ENCODE measurements around the gene KRTAP19-4. TPM values are rescaled to one million over a fixed set of nuclear protein-coding genes. Genes with fewer than 3 reads are reported as not detected.

KRTAP19-4 gene
- polyA plus RNA-seq, 3 donors: not detected

DNA sequence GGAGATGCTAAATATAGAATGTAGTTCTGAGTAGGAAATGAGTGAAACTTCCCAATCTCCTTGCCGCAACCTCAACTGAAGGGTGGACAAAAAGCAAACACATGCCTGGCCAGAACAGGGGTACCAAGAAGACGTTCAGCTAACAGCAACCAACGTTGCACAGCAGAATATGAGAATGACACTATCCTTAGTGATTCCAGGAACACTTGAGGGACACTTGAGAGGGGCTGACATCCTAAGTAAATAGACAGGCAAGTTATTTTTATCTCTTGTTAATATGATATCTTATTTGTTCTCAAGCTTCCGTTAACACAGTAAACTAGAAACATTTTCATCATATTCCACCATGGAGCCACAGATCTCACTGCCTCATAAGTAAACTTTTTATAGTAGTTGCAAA is 17.7 kb downstream of the KRTAP19-4 start:
- Mint-ChIP-seq H3K27me3 (ENCODE audit: low read depth in 3 of 3) (no peaks in the 10 kb centered on the region), H3K9me3 (peaks cover 0 to 2% (median 0%) of the 10 kb centered on the region in 7 donors), H3K4me3 (no peak overlapping the region), H3K27ac (no peak overlapping the region), H3K4me1 (no peaks in the 10 kb centered on the region), H3K36me3 (no peaks in the 10 kb centered on the region)
- TF ChIP-seq, protein P1, sequence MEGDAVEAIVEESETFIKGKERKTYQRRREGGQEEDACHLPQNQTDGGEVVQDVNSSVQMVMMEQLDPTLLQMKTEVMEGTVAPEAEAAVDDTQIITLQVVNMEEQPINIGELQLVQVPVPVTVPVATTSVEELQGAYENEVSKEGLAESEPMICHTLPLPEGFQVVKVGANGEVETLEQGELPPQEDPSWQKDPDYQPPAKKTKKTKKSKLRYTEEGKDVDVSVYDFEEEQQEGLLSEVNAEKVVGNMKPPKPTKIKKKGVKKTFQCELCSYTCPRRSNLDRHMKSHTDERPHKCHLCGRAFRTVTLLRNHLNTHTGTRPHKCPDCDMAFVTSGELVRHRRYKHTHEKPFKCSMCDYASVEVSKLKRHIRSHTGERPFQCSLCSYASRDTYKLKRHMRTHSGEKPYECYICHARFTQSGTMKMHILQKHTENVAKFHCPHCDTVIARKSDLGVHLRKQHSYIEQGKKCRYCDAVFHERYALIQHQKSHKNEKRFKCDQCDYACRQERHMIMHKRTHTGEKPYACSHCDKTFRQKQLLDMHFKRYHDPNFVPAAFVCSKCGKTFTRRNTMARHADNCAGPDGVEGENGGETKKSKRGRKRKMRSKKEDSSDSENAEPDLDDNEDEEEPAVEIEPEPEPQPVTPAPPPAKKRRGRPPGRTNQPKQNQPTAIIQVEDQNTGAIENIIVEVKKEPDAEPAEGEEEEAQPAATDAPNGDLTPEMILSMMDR (IDR thresholded peaks at IDR 0.05): no peak
- H2AFZ ChIP-seq (ENCODE audit: insufficient read depth, low read depth, low read length, poor library complexity, severe bottlenecking): no peak overlapping the region
- H3K9ac ChIP-seq (ENCODE audit: insufficient read depth, low read length, poor library complexity, severe bottlenecking): no peak overlapping the region
- DNase-seq: no peak
- WGBS (ENCODE audit: insufficient coverage): 64% methylated on average over 3 of the region's 4 CpGs
- no peaks in the 10 kb centered on the region for H3K36me3 ChIP-seq (replicated peaks in 1 of 2; ENCODE audit: control insufficient read depth in 1 of 2, insufficient read depth in 2 of 2, low read length in 2 of 2)
- H3K27ac ChIP-seq (ENCODE audit: low read depth in 1 of 2, low read length in 2 of 2): no peak overlapping the region
- H3K4me3 ChIP-seq (replicated peaks in 1 of 3; ENCODE audit: low read depth in 2 of 3, low read length in 3 of 3): no peak overlapping the region
- no peaks in the 10 kb centered on the region for H3K4me1 ChIP-seq (ENCODE audit: control insufficient read depth in 1 of 2, insufficient read depth in 2 of 2, low read length in 2 of 2)
- H3K27me3 ChIP-seq (ENCODE audit: control insufficient read depth in 2 of 2, insufficient read depth in 2 of 2, low read length in 2 of 2): no peaks in the 10 kb centered on the region
- intact Hi-C loops (cut with micrococcal nuclease): no loop called here
- no peak overlapping the region for H3K4me2 ChIP-seq (replicated peaks; ENCODE audit: extremely low read depth, low read length, poor library complexity, severe bottlenecking)
- H3K79me2 ChIP-seq (ENCODE audit: insufficient read depth, low read length): no peaks in the 10 kb centered on the region
- H4K20me1 ChIP-seq (ENCODE audit: insufficient read depth, low read length): no peaks in the 10 kb centered on the region
- H3K9me3 ChIP-seq (replicated peaks in 1 of 2; ENCODE audit: control insufficient read depth in 1 of 2, insufficient read depth in 1 of 2, low read length in 2 of 2): no peaks in the 10 kb centered on the region

DNA sequence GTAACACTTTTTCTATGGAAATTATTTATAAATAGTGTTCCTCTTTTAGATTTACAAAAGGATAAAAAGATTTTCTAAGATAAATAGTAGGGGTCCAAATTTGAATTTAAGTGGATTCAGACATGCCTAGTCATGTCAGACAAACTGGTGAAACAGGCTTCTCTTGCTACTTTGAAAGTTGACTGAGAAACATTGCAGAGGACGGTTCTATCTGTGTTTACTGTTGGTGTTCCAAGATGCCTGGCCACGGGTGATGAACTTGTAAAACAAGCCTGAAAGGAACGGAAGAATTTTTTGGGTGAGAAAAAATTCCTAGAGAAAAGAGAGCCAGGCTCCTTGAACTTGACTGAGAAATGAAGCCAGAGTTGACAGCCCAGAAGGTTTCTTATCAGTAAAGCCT is 19.0 kb downstream of the KRTAP19-4 start:
- Mint-ChIP-seq H3K4me1 (no peaks in the 10 kb centered on the region), H3K36me3 (no peaks in the 10 kb centered on the region), H3K27me3 (ENCODE audit: low read depth in 3 of 3) (no peaks in the 10 kb centered on the region), H3K4me3 (no peak overlapping the region), H3K9me3 (peaks cover 0 to 2% (median 0%) of the 10 kb centered on the region in 7 donors), H3K27ac (no peak overlapping the region)
- intact Hi-C loops (cut with micrococcal nuclease): no loop called here
- TF ChIP-seq, protein P1 (IDR thresholded peaks at IDR 0.05): no peak
- DNase-seq: no peak
- H3K27ac ChIP-seq (ENCODE audit: low read depth in 1 of 2, low read length in 2 of 2): no peak overlapping the region
- H2AFZ ChIP-seq (ENCODE audit: insufficient read depth, low read depth, low read length, poor library complexity, severe bottlenecking): no peak overlapping the region
- H3K27me3 ChIP-seq (ENCODE audit: control insufficient read depth in 2 of 2, insufficient read depth in 2 of 2, low read length in 2 of 2): no peaks in the 10 kb centered on the region
- H3K4me1 ChIP-seq (ENCODE audit: control insufficient read depth in 1 of 2, insufficient read depth in 2 of 2, low read length in 2 of 2): no peaks in the 10 kb centered on the region
- H3K4me2 ChIP-seq (replicated peaks; ENCODE audit: extremely low read depth, low read length, poor library complexity, severe bottlenecking): no peak overlapping the region
- H3K36me3 ChIP-seq (replicated peaks in 1 of 2; ENCODE audit: control insufficient read depth in 1 of 2, insufficient read depth in 2 of 2, low read length in 2 of 2): no peaks in the 10 kb centered on the region
- no peaks in the 10 kb centered on the region for H4K20me1 ChIP-seq (ENCODE audit: insufficient read depth, low read length)
- 61% methylated on average over 3 of the region's 3 CpGs for WGBS (ENCODE audit: insufficient coverage)
- no peaks in the 10 kb centered on the region for H3K9me3 ChIP-seq (replicated peaks in 1 of 2; ENCODE audit: control insufficient read depth in 1 of 2, insufficient read depth in 1 of 2, low read length in 2 of 2)
- no peak overlapping the region for H3K9ac ChIP-seq (ENCODE audit: insufficient read depth, low read length, poor library complexity, severe bottlenecking)
- H3K4me3 ChIP-seq (replicated peaks in 1 of 3; ENCODE audit: low read depth in 2 of 3, low read length in 3 of 3): no peak overlapping the region
- H3K79me2 ChIP-seq (ENCODE audit: insufficient read depth, low read length): no peaks in the 10 kb centered on the region

All from CD14-positive monocyte (primary cell).